HG03097 (cell line): ENCODE results near the gene KCTD6.

Experiments
- ATAC-seq: cut with Tn5 transposase; IDR thresholded peaks from one replicate; pipeline ENCODE4 v1.9.1; 2021; ENCODE audit not compliant: unreplicated experiment, low FRiP score

The KCTD6 gene

GRCh38 chr3:58484722-58485069 lies 7.2 kb upstream of the KCTD6 start:
- ATAC-seq, result no peak

GRCh38 chr3:58485801-58486435 lies 6.0 kb upstream of the KCTD6 start:
- ATAC-seq, result no peak

DNA sequence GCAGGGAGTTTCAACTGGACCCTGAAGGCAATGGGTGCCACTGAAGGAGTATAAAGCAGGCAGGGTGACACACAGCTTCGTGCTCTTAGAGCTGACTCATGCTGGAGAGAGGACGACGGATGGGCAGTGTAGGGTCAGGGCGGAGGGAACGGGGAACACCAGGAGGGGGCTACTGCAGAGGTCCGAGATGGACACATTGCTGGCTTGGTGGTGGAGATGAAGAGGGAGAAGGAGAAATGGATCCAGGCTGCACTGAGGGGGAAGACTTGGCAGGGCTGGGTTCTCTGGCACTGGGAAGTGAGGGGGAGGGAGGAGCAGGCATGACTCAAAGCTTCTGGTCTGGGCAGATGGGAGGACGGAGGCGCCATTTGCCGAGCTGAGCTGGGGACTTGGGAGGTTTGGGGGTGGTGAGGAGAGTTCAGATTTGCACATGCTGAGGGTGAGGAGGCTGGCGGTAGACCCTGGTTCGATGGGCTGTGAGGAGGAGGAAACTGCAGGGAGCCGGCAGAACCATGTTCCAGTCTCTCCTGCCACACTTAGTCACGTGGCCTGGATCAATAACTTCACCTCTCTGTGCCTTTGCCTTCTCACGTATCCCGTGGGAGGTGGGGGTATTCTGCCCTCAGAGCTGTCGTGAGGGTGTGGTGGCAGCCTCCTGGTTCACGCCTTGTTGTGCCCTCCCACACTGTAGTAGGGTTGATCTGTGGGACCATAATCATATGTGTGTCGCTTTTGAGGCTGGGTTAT lies 4.6 kb upstream of the KCTD6 start:
- no peak for ATAC-seq

DNA sequence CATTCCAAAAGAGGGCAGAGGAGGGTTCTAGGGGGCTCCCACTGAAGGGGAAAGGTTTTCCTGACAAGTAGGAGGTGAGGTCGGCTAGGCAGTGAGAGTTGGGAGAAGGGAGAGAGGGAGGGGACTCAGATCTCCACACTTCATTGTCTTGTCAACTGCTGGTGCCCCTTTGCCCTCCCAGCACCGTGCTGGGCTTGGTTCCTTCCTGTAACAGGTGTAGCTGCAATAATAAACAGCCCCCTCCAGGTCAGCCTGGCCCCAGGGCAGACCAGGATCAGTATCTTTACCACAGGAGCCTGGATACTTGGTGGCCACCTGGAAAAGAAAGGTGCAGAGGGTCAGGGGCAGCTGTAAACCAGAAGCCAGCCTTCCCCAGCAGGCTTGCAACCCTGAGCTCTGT lies 2.9 kb upstream of the KCTD6 start:
- no peak for ATAC-seq

GRCh38 chr3:58490860-58491501 lies 915 bp upstream of the KCTD6 start:
- ATAC-seq, result no peak

DNA sequence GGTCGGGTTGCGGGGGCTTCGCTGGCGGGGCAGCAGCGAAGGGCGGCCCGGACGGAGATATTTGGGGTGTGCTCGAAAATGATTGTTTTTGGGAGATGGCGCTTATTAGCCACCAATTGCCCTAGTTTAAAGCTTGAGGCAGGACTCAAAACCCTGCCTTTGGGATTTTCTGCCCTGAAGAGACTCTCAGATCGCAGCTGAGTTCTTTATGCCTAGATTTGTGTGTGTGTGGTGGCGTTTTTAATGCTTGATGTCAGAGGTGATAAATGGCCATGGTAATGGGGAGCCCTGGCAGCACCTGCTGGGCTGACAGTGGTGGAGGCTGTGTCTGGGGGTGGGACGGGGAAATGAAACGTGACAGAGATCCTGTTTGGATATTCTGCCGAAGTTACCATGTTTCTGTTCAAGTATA lies 604 bp downstream of the KCTD6 start:
- ATAC-seq, result no peak

DNA sequence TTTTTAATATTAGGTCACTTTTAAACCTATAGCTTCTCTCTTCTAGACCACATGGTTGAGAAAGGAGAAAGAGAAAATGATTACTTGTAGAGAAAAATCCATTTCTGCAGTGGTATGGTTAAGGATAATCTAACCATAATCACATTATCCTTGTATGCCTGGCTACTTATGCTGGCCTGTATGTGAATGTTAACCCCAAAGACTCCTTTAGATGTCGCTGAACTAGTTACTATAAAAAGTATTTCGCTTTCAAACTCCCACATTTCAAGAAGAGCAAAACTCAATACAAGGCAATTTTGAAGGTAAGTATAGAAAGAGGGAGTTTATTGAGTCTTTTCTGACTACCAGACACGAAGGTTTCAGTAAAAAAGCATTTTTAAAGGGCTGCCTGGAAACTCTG lies 2.2 kb downstream of the KCTD6 start:
- no peak for ATAC-seq

DNA sequence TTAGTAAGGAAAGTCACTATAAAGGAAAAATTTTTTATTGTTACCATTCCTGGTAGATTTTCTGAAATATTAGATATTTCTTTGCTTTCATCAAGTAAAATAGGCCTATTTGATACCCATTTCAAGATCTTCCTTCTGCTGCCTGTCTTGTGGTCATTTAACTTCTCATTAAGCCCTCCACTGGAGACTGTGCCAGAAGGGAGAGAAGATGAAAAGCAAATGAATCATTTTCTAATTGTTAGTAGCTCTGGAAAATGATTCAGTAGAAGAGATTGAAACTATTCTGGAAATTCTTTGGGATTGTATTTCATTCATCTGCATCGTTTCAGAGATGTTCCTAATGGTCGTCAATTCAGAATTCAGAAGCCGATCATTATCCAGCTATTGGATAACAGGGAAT lies 3.2 kb downstream of the KCTD6 start:
- no peak for ATAC-seq

DNA sequence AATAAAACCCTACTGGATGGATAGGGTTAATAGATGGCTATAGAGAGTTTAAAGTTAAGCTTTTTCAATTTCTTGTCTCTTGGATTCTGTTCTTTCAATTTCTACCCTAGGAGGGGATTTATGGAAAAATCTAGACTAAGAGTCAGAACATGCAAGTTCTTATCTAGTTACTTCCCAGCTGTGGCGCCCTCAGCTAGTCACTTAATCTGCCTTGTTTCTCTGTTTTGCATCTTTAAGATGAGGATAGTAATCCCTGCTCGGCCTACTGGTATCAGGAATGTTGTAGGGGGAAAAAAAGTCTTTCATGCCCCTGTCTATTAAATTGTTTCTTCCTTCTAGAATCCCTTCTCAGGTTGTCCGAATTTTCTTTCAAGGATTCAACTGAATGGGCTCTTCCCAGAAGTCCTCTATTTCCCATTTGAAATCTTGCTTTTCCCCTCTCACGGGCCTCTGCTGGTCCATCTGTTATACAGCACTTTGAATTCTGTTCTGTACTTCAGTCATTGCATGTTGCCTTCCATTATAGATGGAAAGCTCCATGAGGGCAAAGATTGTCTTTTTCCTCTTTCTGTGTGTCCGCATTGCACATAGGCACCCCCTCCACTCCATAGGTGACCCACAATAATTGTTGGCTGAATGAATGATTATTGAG lies 4.4 kb downstream of the KCTD6 start:
- ATAC-seq, result no peak

DNA sequence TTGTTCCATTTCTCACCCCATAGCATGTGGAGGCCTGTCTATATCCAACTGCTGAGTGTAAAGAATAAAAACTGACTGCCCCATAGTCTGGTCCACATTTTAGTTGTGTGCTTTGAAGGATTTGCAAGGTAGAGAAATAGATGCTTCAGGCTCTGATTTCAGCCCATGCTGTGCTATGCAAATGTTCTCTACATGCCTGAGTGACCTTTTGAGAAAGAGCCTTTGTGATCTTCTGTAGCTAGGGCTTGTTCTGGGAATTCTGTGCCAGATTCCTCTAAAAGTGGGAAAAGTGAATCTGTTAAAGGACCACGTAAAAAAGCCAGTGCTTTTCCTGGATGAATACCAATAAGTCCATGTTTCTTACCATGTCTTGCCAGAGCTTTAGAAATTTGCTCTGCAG lies 5.2 kb downstream of the KCTD6 start:
- ATAC-seq, result no peak

DNA sequence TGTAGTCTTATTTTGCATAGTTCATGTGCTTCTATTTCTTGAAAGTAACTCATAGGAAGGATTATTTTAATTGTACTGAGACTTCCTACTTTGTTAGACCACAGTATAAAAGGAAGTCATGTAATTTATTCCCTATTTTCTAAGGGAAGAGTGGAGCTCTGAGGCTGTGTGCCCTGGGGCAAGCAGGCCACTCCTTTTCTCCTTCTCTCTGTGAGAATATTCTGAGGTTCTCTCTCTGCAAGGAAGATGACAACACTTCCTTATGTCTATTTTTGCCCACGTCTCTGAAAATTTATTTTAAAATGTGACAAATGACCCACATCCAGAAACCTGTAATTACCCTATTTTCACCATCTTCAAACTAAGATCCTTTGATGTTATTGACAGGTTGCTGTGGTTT lies 11.0 kb downstream of the KCTD6 start:
- no peak for ATAC-seq

GRCh38 chr3:58507356-58508078 lies 15.6 kb downstream of the KCTD6 start:
- no peak for ATAC-seq

DNA sequence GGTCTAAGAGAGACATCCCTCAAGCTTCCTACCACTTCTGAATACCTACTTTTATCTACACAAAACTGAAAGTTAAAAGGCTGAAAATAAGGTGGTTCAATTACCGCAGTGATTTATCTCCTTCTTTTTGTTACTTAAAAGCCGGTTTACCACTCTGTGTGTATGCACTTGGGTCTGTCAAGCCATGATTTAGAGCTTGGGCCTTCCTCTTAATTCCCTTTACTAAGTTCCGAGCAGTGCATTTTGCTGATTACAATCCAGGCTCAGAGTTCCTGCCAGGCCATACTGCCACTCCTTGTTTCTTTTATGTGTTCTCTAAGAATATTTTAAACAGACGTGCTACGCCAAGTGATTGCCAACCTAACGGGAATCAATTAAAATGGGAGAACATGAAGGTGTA lies 16.5 kb downstream of the KCTD6 start:
- no peak for ATAC-seq

DNA sequence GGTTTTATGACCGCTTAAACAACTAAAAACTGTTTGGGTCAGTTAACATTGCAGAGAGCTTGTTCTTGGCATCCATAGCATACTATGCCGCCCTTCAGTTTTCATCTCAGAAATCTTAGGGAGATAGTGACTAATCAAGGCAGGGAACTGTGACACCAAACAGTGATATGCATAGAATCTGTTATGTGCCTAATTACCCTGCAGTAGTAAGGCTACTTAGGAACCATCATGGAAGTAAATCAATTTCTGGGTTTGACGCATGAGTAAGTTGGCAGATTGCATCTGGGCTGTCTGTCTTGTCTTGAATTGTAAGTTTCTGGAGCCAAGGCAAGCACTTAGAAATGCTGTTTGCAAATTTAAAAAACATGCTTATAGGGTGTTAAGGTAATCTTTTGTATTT lies 22.5 kb downstream of the KCTD6 start:
- ATAC-seq, result no peak

GRCh38 chr3:58518291-58518789 lies 26.4 kb downstream of the KCTD6 start:
- no peak for ATAC-seq

DNA sequence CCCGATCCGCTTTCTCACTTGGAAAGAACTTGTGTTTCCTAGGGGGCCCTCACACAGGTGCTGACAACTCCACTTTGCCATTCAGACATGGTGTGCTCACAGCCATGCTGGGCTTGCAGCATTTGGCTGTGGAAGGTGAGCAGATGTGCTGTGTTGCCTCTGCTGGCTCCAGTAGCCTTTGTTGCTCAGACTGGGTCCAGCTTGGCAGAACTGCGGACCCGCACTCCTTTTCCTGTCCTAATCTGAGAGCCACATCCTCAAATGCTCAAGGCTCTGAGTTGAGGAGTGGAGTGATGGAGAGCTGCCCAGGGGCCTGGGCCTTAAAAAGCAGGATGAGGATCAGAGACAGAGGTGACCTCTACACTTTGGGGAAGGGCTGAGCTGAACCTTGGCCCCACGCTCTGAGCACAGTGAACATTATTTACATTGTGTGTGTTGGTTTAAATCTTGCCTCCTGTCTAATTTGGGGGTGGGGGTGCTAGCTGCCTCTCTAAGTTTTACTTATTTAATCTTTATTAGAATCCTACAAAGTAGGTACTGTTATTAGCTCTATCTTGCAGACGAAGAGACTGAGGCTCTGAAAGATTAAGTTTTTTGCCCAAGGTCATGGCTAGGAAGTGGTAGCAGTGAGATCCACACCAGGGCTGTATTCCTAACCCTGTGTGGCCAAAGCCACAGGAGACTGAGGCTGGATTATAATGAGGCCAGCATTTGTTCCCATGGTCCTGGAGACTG lies 27.9 kb downstream of the KCTD6 start:
- ATAC-seq, result no peak

- no peak for ATAC-seq
Measured at GRCh38 chr3:58520403-58521335, 28.8 kb downstream of the KCTD6 start.

- no peak for ATAC-seq
Measured at GRCh38 chr3:58521336-58521670, 29.4 kb downstream of the KCTD6 start.
